ENCODE measurements around the gene B4GALT5.
"Not testable (repeated sequence)": the region's sequence is repeated elsewhere in the genome, so short reads cannot be mapped to it uniquely, and the experiment has no call there.

Gene B4GALT5

DNA sequence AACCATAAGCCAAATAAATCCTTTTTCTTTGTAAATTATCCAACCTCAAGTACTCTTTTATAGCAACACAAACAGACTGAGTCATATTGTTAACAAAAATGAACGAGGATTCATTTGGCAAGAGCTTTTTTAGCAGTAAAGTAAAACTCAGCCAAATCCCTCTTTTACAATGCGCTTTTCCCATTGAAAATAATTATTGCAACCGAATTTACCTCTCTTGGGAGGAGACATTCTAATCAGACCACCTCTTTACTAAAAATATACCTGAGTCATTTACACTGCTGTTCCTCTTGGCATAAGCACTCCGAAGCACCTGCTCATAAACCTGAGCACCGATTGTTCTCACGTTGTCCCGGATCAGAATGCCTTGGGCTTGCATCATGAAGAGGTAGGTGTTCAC, 57.4 kb downstream of the B4GALT5 start:
- DNase-seq = no peak

DNA sequence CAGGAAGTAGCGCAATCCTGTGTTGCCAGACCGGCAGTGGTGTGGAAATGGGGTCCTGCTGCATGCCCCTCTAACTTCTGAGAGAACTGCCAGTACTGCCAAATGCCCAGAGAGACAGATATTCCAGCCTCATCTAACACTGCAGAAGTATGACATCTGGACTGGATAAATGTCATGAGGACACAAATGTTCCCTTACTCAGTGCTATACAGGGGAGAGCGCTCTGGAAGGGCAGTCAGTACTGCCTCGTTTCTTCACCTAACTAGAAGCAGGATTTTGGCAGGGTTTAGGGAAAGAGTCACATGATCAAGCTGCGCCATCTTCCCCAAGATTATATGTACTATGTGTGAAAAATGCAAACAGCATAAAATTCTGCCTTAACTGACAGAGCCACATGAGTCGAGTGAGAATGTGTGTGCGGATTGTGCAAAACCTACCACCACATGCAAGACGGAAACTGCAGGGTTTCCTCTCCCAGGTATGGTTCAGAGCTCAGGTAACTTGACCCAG, 59.7 kb downstream of the B4GALT5 start:
- no peak for DNase-seq

DNA sequence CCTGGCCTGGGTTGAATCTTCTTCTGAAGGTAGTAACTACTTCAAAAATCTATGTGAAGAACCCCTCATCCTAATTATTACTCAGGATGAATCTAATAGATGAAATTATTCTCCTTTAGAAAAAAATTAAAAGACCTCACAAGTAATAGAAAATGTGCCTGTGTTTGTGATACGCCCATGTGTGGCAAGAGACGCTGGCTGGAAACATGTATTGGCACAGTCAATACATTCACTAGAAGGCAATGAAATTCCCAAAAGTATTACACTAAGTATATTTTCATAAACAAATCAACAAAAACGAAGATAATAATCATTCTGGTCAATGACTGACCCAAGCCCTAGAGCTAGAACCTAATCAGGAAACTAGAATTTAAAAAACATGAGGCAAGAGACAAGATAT, 64.0 kb downstream of the B4GALT5 start:
- DNase-seq = no peak

DNA sequence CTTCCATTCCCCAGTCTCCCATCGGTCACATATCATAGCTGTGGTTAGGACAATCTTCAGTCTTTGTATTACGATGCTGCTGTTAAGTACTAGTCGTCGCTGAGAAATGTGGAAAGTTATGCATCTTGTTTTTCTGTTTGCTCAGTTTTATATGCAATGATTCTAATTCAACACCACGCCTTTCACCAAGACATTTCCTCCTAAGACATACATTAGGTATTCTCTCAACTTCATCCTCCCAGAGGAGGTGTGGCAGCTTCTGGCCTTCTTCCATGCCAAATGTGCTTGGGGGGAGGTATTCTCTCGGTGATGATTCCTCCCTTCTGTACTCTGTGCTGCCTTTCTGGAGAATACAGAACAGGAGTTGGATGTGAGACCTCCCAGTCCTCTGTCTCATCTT, 66.1 kb downstream of the B4GALT5 start:
- DNase-seq = no peak

DNA sequence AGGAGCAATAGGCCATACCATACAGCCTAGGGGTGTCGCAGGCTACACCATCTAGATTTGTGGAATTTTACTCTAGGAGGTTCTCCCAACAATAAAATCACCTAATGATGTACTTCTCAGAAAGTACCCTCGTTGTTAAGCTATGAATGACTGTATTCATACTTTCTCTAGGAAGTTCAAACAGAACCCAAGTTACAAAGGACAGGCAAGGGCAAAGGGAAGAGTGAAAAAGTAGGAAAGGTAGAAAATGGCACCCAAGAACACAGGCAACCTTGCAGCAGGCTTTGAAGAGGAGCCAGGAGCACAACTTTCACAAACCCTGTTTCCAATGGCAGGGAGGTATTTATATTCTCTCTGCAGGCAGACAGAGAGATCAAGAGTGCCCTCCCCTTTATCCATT, 67.2 kb downstream of the B4GALT5 start:
- no peak for DNase-seq

DNA sequence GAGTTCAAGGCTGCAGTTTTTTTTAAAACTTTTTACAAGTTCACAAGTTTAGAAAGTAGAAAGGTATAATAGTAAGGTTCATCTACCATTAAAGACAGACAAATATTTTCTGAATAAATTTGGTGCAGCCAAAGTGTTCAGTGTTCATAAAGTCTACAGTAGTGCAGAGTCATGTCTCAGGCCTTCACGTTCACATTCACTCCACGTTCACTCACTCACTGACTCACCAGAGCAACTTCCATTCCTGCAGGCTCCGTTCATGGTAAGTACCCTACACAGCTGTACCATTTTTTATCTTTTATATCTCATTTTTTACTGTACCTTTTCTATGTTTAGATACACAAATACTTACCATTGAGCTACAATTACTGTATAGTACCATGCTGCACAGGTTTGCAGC, 67.6 kb downstream of the B4GALT5 start:
- DNase-seq = no peak

DNA sequence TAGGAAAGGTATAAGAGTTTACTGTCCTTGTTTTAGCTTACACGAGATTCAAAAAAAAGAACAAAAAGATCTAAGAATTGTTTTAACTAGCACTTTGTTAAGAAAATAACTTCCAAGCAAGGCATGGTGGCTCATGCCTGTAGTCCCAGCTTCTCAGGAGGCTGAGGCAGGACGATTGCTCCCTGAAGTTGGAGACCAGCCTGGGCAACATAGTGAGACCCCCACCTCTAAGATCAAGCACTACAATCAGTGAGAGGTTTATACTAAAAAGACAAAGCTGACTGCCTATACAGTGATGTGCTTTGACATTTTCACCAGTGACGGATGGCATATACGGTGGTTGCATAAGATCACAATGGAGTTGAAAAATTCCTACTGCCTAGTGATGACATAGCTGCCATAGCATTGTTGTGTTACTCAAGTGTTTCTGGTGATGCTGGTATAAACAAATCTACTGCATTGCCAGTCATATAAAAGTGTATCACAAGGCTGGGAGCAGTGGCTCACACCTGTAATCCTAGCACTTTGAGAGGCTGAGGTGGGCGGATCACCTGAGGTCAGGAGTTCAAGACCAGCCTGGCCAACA, 68.6 kb downstream of the B4GALT5 start:
- DNase-seq = no peak

DNA sequence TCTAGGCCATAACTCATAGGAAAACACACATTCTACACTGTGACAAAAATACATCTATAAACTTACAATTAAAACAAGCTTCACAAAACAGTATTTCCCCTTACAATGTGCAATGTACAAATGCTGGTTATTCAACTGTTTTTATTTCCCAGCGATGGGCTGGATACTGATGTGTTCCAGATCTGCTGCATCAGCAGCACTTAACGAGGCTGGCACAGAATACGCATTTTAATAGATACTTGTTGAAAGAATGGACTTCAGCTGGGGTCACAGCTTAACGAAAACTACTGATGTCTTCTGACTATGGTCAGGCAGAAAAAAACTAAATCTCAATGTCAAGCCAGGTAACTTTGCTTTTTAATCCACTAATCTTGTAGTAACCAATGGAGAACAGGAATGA, 70.9 kb downstream of the B4GALT5 start:
- no peak for DNase-seq

DNA sequence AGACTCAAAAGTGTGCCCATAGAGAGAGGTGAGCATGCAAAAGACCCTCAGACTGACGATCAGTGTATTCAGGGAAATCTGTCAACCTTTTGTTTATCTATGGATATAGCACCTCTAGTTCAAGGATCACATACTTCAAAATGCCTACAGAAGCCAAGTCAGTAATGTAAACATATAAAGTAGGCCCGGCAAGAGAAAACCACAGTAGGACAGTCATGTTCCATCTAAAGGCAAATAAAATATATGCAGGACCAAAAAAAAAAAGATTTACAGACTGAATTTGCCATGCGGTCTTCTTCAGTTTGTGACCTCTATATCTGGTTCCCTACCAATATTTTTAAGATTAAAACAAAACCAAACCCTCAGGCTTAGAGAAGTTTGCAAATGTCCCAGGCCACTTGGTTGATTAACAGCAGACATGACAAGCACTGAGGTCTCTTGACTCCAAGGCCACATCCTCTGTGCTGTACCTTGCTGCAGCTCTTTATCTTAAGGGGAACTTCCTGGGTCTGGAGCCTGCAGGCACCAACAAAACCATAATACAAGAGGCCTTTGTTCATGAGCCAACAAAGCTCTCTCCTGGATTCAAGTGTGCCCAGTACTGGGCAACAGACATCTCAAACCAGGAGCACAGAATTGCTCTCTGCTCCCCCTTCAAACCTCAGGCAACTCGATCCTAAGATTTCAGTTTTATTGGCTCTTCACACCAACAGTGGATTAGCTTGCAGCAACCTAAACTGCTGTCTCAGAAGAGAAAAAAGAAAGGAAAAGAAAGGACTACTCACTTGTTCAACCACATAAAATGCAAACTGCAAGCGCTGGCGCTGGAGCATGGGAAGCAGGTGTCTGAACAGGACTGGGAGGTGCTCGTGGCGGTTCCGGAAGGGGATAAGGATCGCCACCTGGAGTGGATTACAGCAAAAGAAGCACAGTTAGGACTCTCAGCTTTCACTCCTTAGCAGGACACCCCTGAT, 71.7 kb downstream of the B4GALT5 start:
- no peak for DNase-seq

DNA sequence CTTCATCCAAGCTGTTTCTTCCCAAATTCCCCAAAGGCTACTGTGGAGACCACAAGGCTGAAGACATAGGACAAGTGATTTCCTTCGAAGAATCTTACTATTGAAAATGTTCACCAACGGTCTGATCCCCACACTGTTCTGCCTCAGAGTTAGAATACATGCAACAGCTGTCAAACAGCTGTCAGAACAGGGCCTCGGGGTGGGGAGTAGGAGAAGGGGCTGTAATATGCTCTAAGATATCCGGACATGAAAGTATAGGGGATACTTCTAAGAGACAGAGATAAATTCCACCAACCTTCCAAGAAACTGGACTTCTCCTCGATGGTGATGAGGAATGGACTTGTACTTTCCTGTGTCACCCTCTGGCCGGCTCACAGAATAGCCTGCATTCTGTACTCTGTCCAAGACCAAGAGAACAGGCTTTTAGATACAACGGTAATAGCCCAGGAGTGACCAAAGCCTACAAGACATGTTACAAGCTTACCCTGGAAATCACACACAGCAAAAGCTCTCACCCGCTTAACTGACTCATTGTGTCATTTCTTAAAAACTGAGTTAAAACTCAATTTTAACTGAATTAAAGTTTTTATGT, 76.5 kb downstream of the B4GALT5 start:
- DNase-seq = no peak

DNA sequence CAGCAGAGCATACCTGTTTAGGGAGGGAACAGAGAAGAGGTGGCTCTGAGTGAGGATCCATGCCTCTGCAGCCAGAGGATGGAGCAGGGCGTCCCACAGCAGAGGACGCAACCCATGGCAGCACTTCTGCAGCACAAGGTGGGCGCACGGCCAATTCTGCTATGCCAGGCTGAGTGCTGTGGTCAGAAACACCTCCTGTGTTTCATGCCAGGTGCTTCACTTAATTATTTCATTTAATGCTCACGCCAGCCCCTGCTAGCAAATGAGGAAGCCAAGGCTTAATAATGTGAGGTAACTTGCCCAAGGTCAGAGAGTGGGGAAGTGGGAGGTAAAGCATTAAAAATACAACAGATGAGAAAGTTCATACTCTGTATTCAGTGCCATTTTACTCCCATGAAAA, 77.2 kb downstream of the B4GALT5 start:
- no peak for DNase-seq

DNA sequence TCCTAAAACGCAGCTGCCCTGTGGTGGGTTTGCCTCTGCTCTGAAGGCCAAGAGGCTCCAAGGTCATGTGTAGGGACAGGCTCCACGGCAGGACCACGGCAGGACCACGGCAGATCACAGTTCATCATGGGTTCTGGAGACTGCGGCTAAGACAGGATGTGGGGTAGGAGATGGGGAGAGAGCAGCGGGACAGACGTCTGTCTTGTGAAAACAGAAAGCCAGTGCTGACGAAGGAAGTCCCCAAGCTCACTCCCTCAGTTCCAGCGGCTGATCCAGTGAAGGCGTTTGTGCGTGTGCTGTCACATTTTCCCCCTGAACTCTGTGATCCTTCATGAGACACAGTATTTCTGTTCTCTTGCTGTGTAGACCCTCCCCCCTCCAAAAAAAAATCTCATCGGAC, 77.8 kb downstream of the B4GALT5 start:
- DNase-seq = no peak

DNA sequence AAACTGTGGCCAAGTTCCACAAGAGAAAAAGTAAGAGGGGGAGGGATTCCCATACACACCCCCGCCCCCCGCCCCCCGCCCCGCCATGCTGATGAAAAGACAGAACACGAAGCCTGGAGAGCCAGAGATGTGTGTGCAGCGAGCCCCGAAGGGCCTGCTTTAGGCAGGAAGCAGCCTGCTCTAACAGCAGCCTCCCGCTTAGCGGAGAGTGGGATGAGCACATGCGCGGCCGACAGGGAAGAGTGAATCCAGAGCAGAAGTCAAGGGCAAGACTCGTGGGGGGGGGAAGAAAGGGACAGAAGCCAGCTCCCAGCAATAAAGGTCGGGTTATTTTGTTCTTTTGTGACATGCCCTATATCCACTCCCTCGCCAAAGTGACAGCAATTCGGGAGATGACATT, 78.5 kb downstream of the B4GALT5 start:
- no peak for DNase-seq

DNA sequence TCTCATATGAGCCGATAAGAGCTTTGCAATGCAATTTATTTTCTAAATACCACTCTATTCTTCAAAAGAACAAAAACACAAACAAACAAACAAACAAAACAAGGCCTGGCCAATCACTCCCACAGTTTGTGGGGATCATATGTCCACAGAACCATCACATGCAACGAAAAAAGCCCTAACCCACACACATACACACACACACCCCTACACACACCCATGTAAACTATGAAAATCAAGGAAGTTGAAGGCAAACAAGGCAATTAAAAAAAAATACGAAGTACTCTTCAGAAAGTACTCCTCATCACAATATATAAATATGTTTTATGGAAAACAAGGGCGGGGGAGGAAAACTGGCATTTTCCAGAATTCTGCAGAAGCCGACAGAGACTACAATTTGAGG, 79.6 kb downstream of the B4GALT5 start:
- DNase-seq = no peak

DNA sequence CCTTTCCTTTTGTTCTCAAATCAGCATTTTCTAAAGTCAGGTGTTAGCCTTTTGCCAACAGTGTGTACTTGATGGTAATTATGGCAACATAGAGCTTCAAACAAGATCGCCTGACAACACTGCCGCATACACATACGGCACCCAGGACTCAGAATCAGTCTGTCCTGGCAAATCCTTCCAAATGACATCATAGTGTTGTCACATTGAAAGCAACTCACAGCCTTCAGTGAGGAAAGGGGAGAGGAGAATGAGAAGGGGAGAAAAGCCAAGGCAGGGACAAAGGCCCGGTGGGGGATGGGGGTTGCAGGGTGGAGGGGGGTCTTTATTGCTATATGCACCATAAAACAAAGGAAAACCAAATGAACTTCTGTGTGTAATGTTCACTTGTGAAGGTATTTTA, 80.0 kb downstream of the B4GALT5 start:
- DNase-seq = no peak

DNA sequence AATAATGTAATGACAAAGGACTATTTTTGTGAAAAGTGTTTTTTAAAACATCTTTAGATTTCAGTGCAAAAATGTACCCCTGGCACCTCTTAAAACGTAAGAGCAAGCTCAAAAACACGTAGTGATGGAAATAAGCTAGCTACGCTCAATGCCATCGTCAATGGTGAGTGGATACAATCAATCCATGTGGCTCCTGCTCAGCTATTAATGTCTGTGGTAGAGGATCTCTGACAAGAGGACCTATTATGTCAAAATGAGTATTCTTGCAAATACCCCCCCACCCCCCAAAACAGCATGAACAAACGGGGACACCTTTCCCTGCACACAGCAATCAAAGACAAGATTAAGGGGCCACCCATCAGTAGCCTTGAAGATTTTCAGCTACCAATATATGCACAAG, 80.7 kb downstream of the B4GALT5 start:
- no peak for DNase-seq

DNA sequence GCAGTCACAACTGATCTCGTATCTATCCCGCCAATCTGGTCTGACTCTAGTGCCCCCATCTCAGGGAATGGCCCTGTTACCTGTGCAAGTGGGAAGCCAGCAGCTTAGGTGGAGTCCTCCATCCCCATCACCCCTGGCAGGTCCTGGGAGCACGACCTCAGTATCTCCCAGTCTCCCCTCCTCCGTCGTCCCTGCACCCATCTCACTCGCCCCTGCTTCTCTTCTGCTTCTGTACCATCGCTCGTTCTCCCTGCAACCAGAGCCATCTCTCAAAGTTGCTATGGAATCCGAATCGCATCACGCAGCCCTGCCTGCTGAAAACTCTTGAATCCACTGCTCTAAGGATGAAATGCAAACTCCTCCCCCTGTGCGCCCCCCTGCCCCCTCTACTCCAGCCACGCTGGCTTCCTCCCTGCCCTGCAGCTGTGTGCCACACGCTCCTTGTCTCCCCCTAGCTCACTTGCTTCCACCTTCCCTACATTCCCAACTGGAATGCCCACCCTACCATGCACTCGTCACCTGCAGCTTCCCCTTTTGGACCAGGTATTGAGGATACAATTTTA, 81.7 kb downstream of the B4GALT5 start:
- no peak for DNase-seq

DNA sequence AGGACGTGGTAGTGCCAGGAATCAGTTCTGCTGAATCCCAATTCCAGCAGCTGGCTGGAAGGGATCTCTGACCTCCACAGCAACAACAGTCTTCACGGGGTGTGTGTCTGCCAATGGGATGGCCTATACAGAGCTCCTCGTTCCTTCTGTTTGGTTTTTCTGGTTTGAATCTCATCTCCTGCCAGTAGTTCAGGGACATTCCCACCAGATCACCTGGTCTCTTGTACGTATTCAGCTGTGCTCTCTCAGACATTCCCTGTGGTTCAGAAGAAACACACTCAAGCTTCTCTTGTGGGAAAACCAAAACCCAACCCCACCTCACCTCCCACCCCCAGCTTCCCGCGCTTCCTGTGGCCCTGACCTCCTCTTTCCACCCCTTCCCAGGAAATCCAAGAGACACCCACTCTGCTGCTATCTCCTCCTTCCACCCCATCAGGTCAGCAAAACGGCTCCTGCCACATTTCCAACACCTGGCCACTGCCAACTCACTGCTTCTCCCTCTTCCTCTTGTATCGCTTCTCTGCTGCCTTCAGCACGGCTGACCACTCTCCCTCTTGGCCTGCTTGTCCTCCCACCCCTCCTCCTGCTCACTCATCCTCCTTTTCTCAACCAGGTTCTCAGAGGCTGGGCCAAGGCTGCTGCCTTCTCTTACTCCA, 82.5 kb downstream of the B4GALT5 start:
- DNase-seq = no peak

DNA sequence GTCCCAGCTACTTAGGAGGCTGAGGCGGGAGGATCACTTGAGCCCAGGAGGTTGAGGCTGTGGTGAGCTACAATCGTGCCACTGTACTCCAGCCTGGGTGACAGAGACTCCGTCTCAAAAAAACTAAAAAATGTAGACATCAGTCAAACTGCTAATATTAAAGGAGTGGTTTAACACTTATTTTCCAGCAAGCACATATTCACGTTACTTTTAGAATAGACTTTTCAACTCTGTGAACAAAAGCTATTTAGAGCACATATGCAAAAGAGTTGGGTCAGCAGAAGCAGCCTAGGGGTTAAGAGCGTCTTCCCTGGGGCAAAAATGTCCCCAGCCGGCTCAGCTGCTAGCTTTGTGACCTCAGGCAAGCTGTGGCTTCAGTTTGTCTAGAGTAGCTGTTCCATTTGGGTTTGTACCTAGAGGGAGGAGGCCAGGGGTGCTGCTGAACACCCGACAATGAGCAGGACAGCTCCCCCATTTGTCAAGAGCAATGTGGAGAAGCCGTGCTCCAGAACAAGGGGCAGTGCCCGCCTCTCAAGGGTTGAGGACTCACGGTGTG, 83.2 kb downstream of the B4GALT5 start:
- no peak for DNase-seq

DNA sequence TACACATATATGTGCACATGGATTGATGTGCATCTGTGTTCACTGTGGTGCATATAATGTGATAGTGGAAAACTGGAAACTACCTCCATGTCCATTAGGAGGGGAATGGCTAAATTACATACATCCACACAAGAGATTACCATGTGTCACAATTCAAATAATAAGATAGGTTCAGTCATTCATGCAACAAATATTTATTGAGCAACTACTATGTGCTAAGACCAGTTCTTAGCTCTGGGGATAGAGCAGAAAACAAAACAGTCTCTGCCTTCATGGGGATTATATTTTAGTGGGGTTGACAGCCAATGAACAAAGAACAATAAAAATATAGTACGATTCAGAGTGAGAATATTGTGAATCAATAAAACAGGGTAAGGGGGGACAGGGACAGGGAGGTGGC, 84.1 kb downstream of the B4GALT5 start:
- no peak for DNase-seq

DNA sequence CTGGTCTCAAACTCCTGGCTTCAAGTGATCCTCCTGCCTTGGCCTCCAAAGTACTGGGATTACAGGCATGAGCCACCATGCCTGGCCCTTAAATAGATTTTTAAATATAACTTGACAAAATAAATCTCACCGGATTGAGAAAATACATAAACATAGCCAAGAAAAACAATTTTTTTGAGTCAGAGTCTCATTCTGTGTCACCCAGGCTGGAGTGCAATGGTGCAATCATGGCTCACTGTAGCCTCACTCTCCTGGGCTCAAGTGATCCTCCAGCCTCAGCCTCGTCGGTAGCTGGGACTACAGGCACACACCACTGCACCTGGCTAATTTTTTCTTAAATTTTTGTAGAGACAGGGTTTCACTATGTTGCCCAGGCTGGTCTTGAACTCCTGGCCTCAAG, 85.4 kb downstream of the B4GALT5 start:
- DNase-seq = not testable (repeated sequence)

DNA sequence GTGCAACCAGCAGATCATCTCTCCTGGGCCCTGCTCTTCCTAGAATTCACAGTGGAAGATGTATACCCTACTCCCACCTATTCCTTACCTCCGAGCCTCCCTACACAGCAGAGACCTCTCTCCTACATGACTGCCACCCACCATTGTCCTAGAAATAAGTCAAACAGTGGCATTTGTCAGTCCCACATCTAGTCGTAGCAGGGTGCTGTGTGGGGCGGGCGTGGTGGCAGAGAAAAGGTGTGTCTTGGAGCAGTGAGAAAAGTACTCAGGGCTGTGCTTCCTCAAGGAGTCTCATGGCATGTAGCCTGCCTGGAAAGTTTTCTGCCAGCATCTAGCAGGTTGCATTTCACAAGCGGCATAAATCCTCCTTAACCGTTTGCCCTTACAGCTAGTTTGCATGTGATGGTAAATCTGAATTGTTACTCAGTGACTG, 86.3 kb downstream of the B4GALT5 start:
- no peak for DNase-seq

DNA sequence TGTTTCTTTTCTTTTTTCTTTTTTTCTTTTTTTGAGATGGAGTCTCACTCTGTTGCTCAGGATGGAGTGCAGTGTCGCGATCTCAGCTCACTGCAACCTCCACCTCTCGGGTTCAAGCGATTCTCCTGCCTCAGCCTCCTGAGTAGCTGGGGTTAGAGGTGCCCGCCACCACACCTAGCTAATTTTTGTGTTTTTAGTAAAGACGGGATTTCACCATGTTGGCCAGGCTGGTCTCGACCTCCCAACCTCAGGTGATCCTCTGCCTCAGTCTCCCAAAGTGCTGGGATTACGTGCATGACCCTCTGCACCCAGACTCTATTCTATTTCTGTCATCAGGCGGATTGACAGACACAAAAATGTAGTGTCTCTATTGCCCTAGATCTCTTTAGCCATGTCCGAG, 88.7 kb downstream of the B4GALT5 start:
- DNase-seq = not testable (repeated sequence)

All from NCI-H446 (cell line).